HG03460 (cell line): ENCODE results near the gene IL17RE.
"Not testable (repeated sequence)": the region's sequence is repeated elsewhere in the genome, so short reads cannot be mapped to it uniquely, and the experiment has no call there.

Experiments
- ATAC-seq: cut with Tn5 transposase; IDR thresholded peaks from one replicate; pipeline ENCODE4 v1.9.1; 2021; ENCODE audit not compliant: unreplicated experiment

Gene IL17RE

DNA sequence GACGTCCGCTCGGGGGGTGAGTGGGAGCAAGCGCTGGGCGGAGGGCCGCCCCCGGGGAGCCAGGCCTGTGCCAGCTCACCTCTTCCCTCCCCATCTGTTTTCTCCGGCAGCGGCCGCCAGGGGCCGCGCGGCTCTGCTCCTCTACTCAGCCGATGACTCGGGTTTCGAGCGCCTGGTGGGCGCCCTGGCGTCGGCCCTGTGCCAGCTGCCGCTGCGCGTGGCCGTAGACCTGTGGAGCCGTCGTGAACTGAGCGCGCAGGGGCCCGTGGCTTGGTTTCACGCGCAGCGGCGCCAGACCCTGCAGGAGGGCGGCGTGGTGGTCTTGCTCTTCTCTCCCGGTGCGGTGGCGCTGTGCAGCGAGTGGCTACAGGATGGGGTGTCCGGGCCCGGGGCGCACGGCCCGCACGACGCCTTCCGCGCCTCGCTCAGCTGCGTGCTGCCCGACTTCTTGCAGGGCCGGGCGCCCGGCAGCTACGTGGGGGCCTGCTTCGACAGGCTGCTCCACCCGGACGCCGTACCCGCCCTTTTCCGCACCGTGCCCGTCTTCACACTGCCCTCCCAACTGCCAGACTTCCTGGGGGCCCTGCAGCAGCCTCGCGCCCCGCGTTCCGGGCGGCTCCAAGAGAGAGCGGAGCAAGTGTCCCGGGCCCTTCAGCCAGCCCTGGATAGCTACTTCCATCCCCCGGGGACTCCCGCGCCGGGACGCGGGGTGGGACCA is 30.4 kb downstream of the IL17RE start:
- peak; percentile 63 for ATAC-seq

DNA sequence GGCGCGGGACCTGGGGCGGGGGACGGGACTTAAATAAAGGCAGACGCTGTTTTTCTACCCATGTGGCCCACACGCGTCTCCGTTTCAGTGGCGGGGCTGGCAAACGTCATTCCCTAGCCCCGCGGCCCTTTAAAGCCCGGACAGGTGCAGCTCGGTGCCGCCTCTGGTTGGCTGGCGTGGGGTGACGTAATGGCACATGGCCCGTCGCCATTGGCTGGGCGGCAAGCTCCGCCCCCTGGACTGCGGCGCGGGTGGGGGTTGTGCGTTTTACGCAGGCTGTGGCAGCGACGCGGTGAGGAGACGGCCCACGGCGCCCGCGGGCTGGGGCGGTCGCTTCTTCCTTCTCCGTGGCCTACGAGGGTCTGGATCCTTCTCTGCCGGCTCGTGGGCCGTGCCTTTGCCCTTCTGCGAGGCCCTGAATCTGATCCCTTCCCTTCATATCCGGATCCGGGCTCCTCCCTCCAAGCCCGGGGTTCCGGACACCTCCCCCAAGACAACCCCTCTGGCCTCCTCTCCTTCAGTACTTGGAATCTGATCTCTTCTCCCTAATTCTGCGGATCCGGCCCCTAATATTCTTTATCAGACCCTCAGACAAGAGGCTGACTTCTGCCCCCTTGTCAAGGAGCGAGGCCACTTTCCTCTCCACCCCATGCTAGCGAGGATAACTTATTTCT is 31.1 kb downstream of the IL17RE start, which contains the start of gene CRELD1:
TSS of gene CRELD1 (plus strand) at position 274 of the 674 bp plus-strand sequence. CDS start 605 bp downstream, outside the sequence.
- peak; percentile 89 for ATAC-seq

DNA sequence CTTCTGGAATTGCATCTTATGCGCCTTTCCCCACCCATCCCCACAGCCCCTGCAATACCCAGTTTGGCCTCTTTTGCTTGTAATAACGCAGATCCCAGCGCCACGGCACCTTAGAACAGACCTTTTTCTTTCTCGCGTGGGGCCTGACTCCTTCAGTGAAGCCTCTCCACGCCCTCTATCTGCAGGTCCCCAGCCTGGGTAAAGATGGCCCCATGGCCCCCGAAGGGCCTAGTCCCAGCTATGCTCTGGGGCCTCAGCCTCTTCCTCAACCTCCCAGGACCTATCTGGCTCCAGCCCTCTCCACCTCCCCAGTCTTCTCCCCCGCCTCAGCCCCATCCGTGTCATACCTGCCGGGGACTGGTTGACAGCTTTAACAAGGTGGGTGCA is 31.6 kb downstream of the IL17RE start:
- no peak for ATAC-seq

DNA sequence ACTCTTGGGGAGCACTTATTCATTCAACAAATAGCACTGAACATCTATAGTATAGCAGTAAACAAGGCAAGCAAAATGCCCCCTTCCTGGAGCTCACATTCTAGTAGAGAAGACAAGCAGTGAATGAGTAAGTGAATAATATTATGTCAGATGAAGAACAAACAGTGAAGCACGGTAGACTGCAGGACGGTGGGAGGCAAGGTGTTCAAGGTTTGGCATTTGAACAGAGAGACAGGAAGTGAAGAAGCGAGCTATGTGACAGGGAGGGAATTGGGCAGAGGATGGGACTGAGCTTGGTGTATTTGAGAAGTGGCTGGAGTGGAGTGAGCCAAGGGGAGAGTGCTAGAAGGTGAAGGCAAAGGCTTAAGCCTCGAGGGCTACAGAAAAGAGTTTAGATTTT is 32.3 kb downstream of the IL17RE start:
- ATAC-seq, result no peak

DNA sequence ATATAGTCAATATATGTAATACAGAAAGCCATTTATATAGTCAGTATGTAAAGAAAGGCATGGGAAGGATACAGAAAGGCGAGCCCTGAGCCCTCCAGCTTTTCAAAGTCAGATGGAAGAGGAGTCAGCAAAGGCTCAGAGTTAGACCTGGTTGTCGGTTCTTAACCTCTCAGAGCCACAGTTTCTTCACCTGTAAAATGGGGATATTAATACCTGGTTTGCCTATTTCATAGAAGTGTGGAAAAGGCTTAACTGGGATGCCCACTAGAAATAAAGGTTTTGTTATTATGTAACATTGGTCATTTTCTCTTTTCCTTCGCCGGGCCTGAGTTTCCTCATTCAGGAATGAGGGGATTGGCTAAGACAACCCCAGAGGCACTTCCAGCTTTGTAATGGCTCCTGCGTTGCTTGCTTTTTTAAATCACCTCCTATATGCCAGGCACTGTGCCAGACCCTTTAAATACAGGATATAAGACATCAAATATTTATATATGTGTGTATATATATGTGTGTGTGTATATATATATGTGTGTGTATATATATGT is 33.4 kb downstream of the IL17RE start:
- no peak for ATAC-seq

DNA sequence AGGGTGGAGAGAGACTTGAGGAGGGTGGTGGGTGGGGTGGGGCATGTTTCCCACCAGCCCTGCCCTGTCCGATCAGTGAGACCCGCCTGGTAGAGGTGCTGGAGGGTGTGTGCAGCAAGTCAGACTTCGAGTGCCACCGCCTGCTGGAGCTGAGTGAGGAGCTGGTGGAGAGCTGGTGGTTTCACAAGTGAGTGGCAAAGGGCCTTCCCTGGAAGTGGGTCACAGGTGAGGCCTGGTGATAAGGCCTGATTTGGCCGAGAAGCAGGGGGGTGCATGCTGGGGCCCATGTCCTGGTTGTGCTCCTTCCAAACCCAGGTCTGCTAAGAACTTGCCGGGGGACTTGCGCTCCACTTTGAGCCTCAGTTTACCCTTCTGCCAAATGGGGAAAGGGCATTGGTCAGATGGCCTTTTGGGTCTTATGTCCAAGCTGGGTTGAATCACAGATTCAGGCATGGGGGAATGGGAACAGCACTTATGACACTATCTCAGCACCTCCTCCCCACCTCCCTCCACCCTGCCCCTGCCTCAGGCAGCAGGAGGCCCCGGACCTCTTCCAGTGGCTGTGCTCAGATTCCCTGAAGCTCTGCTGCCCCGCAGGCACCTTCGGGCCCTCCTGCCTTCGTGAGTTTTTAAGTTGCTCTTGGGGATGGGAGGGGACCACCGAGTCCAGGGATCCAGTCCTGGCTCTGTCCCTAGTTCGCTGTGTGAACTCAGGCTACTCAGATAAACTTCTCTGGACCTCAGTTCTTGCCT is 35.0 kb downstream of the IL17RE start:
- ATAC-seq, result no peak

DNA sequence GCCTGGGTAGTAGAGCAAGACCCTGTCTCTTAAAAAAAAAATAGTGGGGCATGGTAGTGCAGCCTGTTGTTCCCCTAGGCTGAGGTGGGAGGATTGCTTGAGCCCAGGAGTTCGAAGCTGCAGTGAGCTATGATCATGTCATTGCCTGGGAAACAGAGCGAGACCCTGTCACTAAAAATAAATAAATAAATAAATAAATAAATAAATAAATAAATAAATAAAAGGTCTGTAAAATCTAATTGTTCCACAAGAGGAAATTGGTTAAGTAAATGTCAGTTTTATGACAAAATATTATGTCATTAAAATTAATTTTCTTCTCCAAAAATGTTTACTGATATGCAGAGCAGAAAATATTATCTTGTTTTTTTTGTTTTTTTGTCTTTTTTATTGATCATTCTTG is 36.3 kb downstream of the IL17RE start:
- no peak for ATAC-seq

DNA sequence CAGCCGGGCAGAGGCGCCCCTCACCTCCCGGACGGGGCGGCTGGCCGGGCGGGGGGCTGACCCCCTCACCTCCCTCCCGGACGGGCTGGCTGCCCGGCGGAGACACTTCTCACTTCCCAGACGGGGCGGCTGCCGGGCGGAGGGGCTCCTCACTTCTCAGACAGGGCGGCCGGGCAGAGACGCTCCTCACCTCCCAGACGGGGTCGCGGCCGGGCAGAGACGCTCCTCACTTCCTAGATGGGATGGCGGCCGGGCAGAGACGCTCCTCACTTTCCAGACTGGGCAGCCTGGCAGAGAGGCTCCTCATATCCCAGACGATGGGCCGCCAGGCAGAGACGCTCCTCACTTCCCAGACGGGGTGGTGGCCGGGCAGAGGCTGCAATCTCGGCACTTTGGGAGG is 37.3 kb downstream of the IL17RE start:
- ATAC-seq, result not testable (repeated sequence)

DNA sequence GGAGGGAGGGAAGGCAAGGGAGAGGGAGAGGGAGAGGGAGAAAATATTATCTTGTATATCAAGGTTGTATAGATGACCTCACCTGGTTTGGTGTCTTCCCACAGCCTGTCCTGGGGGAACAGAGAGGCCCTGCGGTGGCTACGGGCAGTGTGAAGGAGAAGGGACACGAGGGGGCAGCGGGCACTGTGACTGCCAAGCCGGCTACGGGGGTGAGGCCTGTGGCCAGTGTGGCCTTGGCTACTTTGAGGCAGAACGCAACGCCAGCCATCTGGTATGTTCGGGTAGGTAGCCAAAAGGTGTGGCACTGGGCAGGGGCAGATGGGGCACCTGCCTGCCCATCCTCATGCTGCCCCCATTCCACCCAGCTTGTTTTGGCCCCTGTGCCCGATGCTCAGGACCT is 38.1 kb downstream of the IL17RE start:
- ATAC-seq, result no peak

DNA sequence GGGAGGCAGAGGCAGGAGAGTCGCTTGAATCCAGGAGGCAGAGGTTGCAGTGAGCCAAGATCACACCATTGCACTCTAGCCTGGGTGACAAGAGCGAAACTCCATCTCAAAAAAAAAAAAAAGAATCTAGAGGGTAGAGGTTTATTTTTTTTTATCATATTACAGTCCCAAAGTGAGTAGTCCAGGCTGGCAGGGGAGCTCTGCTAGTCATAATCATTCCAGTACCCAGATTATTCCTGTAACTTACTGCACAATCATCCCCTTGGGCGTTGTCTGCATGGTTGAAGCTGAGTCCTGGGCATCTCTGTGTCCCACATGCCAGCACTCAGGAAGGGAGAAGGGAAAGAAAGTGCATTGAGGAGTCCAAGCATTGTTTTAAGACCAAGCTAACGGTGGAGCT is 39.5 kb downstream of the IL17RE start:
- ATAC-seq, result no peak

DNA sequence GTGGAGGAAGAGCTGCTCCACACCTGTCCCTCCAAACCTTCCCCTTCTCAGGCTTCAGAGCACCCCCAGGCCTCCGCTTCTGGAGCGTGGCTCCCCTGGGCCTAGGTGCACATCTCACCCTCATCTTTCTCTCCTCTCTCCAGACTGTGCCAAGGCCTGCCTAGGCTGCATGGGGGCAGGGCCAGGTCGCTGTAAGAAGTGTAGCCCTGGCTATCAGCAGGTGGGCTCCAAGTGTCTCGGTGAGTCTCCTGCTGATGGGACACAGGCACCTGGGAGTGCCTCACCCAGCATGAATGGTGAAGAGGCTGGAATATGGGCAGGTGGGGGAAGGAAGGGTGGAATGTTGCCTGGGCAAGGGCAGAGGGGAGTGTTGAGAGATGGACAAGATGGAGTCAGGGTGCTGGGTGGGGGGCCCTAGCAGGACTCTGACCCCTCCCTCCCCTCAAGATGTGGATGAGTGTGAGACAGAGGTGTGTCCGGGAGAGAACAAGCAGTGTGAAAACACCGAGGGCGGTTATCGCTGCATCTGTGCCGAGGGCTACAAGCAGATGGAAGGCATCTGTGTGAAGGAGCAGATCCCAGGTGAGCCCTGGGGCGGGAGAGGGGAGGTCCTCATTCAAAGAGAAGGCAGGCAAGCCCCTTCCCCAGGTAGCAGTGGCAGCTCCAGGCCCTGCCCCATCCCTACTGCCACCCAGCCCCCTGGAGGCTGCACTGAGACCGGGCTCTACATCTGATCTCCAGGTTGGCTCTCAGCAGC is 40.5 kb downstream of the IL17RE start:
- no peak for ATAC-seq

DNA sequence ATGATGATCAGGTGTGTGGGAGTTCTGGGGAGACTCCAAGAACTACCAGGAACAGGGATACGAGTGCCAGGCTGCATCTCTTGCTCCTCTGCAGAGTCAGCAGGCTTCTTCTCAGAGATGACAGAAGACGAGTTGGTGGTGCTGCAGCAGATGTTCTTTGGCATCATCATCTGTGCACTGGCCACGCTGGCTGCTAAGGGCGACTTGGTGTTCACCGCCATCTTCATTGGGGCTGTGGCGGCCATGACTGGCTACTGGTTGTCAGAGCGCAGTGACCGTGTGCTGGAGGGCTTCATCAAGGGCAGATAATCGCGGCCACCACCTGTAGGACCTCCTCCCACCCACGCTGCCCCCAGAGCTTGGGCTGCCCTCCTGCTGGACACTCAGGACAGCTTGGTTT is 41.6 kb downstream of the IL17RE start:
- no peak for ATAC-seq

DNA sequence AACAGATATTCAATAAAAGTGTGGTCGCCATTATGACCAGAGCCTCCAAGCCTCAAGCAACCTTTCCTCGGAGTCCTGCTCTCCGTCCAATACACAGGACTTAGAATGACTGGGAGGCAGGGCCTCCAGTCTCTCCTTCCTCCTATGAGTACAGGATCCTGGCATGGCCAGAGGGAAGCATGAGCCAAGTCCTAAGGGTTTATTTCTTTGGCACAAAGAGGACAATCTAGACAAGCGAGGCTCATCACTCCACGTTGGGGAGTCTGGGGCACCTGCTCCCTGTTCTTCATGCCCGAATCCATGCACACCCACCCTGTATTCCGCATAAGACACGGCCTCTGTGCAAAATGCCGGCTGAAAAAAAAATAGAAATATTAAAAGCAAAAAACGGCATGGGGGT is 42.7 kb downstream of the IL17RE start:
- ATAC-seq, result no peak

DNA sequence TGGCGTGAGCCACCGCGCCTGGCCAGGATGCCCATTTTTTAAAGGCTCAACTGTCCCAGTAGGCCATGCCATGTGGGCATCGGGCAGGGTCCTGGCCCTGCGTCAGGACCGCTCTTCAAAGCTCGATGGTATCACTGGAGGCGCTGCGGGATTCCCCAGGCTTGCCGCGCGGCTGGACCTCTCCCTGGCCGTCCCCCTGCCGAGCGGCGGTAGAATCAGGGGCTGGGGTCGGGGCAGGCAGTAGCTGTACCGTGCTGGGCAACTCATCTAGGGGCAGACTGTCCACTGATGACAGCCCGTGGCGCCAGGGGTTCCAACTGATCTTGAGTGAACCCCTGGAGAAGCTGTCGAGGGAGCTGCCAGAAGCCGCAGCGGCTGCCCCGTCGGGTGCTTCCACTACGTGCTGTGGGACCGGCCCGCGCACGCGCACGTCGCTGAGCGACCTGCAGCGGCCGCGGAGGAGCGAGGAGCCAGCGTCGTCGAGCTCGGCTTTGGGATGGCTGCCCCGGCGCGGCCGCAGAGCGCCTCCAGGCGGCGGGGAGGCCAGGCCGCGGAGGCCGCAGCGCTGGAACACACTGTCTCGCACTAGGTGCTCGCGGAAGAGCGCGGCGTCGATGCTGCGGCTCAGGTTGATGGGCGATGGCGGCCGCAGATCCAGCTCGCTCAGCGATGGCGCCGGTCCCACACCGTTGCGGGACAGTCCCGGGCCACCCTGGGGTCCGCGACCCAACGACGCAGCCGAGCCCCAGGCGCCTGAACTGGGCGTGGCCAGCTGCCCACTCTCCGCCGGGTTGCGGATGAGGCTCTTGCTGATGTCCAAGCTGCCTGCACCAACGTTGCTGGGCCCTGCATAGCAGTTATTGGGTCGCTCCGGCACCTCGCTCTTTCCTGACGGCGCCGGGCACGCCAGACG is 43.7 kb downstream of the IL17RE start:
- ATAC-seq, result peak; percentile 49

DNA sequence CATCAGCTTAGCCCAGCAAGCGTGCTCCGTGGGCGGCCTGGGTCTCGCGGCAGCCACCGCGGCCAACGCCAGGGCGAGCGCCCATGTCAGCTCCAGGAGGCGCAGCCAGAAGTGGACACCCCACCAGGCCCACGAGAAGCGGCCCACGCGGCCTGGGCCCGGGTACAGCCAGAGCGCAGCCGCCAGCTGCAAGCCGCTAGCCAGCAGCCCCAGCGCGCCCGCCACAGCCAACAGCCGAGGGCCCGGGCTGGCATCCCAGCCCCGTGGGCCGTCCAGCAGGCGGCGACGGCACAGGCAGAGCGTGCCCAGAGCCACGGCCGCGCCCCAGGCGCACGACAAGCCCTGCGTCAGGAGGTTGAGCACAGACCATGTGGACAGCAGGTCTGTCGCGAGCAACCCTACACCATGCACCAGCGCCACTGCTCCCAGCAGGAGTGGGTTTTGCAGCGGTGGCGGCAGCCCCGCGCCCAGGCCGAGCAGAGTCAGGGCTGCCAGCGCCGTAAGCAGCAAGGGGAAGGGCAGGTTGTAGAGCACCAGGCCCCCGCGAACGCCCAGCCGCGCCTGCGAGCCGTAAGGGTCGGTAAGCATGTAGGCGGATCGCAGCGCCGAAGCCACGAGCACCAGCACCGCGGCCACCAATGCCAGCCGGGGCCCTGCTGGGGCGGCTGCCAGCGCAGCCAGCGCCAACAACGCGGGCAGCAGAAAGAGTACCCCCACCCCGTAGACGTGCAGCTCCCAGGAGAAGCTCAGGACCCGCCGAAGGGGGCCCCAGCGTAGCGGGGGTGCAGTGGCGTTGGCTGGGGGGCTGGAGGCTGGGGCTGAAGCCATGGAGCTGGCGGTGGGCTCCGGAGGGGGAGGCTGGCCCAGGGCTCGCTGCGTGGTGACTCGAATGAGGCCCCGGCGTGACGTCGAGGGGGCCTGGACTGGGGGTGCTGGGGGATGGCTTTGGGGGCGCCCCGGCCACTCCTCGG is 44.7 kb downstream of the IL17RE start:
- ATAC-seq, result no peak

DNA sequence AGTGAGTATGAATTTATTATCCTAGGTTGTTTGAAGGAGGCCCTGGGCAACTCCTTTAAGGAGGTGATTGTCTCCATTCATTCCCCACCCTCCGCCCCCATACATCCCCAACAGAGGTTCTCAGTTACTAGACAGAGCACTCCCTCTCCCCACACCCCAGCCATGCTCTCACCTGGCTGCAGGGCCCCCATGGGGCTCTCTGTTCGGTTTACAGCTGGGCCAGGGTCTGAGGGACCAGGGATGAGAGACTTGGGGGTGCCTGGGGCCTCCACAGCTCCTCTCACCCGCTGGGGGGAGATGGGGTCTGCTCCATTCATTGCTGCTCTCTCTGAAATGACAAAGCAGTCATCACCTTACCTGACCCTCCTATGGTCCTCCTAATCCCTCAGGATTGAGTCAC is 45.9 kb downstream of the IL17RE start:
- no peak for ATAC-seq

DNA sequence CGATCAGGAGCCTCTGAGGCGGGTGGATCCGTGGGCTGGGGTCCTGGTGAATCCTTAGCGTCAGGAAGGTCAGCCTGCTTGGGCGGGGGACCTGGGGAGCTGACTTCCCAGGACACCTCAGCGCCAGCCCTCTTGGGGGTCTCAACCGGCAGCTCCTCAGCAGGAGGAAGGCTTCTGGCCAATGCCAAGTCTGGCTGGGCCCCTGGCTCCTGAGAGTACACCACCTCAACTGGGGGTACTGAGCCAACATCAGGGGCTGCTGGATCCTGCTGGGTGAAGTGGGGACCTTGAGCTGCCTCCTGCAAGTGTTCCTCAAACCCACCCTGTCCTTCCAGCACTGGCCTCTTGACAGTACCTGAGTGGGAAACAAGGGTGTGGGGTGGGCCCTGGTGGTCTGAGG is 46.5 kb downstream of the IL17RE start:
- ATAC-seq, result no peak

DNA sequence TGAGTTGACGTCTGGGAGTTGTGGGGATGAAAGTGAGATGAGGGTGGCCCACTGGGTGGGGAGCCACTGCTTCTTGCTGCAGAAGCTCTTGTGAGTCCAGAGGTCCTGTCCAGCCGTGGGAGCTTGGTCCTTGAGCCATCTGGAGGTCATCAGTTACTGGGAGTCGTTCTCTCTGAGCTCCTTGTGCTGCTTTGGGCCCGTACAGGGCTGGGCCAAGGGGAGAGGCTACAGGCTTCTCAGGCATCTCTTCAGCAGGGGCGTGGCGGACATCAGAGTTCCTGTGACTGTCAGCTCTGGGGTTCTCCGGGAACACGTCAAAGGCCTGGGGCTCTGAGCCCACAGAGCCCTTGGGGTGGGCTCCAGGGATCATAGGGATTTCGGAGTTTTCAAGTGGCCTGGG is 47.0 kb downstream of the IL17RE start:
- no peak for ATAC-seq

DNA sequence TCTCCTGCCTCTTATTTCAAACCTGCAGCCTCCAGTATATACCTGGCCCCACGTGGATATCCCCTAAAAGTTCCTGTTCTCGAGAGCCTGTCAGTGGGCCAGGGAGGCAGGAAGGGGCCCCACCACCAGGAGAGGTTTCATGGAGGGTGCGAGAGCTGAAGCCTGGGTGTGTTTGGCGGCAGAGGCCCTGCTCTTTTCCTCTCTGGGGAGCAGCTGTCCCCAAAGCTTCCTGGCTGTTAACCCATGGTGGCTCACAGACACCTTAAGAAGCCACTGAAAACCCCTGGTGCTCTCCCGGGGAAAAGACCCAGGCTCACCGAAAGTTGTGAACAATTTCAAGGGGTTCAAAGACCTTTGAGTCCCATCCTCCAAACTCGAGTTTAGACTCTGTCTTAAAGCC is 48.5 kb downstream of the IL17RE start:
- peak; percentile 41 for ATAC-seq
